Choroid plexus epithelial cell (primary cell): ENCODE measurements around the gene OBSCN.

Experiments used
- DNase-seq: peaks from one replicate; pipeline ENCODE4 v3.0.0-alpha.2; 2010; ENCODE audit warnings: low read depth
- H3K4me3 ChIP-seq: 2 replicates; pipeline ENCODE4 v1.5.1; 2011; ENCODE audit warnings: low read depth, mild to moderate bottlenecking, control low read depth, low read length, moderate library complexity
- TF ChIP-seq, protein P1 (sequence below): conservative IDR thresholded peaks from 2 replicates; pipeline ENCODE4 v1.5.1; 2011; ENCODE audit warnings: low read depth, mild to moderate bottlenecking, control low read depth, inconsistent platforms, low read length, moderate library complexity

The OBSCN gene

DNA sequence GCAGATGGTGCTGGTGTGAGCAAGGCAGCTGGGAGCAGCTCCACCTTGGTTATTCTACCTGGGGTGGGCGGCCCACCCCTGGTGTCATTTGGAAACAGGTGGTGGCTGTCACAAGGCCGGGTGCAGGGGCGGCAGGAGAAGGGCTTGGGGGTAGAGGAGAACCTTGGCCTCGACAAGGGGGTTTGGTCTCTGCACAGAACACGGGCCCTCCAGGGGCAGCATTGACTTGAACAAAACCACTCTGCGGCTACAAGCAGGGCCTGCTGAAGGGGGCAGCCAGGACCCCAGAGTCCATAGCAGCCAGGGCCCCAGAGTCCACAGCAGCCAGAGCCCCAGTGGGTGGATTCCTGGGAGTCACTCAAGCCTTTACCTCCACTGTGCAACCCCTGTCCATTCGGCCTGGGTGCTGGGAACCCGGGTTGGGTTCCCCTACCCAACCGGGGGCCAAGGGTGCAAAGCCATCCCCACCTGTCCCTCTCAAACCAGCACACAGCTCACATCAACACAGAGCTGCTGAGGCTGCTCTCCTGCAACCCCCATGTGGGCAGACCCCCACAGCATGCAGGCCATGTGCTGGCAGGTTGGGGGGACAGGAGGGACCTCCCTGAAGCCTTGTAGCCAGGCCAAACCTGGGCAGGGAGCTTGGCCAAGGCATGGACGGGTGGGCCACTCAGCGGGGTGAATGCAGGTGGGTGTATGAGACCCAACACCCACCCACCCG lies 191.1 kb downstream of the OBSCN start:
- no peak for DNase-seq
- H3K4me3 ChIP-seq = no peak overlapping the region
- TF ChIP-seq, protein P1, sequence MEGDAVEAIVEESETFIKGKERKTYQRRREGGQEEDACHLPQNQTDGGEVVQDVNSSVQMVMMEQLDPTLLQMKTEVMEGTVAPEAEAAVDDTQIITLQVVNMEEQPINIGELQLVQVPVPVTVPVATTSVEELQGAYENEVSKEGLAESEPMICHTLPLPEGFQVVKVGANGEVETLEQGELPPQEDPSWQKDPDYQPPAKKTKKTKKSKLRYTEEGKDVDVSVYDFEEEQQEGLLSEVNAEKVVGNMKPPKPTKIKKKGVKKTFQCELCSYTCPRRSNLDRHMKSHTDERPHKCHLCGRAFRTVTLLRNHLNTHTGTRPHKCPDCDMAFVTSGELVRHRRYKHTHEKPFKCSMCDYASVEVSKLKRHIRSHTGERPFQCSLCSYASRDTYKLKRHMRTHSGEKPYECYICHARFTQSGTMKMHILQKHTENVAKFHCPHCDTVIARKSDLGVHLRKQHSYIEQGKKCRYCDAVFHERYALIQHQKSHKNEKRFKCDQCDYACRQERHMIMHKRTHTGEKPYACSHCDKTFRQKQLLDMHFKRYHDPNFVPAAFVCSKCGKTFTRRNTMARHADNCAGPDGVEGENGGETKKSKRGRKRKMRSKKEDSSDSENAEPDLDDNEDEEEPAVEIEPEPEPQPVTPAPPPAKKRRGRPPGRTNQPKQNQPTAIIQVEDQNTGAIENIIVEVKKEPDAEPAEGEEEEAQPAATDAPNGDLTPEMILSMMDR = no peak

DNA sequence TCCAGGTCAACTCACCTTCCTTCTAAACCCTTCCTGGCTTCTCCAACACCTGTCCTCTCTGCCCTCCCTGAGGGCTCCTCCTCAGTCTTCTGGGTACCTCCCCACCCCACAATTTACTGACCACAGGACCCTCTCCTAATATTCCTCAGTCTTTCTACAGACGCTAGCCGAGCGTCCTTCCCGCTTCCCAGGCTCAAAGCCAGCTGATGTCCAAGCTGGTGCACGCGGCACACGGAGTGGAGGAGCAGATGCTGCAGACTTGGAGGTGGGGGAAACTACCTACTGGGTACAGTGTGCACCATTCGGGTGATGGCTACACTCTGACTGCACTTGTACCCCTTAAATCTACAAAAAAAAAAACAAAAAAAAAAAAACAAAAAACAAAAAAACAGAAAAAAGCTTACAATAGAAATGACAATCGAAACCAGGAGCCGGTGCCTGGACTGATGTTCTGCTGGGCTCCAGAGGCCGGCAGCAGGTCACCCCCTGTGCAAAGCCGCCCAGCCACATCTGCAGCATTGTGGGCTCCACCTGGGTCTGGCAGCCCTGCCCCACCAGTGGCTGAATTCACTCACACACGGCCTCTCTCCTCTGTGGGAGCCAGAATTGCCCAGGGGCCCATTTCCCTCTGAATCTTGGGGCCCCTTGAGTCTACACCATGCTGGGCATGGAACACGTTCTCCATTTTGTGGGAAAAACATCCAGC lies 191.8 kb downstream of the OBSCN start:
- DNase-seq = no peak
- H3K4me3 ChIP-seq = no peak overlapping the region
- TF ChIP-seq, protein P1 = no peak

DNA sequence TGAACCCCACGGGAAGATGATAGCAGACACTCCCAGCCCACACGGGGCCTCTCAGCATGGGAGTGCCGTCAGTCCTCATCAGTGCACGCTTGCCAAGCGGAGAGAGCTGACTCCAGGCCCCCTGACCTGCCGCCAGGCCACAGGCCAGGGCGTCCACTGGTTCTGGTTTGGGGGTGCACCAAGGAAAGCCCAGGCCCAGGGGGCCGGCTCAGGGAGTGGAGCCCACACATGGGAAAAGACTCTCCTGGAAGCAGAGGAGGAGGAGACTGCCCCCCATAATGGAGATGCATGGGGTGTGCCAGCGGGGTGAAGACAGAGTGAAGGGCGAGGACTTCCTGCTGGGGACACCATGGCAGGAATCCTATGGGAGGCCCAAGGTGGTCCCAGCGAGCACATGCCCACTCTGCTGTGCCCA lies 192.4 kb downstream of the OBSCN start:
- TF ChIP-seq, protein P1 = no peak
- H3K4me3 ChIP-seq = no peak overlapping the region
- no peak for DNase-seq

DNA sequence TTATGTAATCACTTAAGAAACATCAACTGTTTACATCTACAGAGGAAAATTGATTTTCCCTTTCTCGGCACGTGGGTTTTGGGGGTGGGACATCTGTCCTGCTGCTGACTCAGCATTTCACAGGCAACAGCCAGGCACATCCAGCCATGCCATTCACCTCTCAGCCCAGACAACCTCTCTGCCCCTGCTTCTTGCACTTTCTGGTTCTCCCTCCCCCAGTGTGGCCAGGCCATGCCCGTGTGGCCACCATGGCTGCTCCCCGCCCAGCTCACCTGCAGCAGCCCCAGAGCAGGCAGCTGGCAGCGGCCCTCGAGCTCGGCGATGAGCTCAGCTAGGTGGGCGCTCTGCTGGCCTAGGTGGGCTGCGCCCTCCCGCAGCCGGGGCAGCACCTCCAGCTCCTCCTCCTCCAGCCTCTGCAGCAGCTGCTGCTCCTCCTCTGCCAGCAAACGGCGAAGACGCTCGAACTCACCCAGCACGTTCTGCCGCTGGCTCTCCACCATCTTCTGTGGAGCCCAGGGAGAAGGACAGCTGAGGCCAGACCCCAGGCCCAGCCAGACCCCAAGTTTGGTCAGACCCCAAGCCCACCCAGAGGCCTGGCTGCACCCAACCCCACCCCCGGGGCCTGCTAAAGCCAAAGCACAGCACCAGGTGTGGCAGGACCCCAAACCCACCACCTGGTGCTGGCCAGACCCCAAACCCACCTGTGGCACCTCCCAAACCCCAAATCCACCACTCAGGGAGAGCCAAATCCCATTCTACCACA lies 193.0 kb downstream of the OBSCN start:
- TF ChIP-seq, protein P1 = no peak

DNA sequence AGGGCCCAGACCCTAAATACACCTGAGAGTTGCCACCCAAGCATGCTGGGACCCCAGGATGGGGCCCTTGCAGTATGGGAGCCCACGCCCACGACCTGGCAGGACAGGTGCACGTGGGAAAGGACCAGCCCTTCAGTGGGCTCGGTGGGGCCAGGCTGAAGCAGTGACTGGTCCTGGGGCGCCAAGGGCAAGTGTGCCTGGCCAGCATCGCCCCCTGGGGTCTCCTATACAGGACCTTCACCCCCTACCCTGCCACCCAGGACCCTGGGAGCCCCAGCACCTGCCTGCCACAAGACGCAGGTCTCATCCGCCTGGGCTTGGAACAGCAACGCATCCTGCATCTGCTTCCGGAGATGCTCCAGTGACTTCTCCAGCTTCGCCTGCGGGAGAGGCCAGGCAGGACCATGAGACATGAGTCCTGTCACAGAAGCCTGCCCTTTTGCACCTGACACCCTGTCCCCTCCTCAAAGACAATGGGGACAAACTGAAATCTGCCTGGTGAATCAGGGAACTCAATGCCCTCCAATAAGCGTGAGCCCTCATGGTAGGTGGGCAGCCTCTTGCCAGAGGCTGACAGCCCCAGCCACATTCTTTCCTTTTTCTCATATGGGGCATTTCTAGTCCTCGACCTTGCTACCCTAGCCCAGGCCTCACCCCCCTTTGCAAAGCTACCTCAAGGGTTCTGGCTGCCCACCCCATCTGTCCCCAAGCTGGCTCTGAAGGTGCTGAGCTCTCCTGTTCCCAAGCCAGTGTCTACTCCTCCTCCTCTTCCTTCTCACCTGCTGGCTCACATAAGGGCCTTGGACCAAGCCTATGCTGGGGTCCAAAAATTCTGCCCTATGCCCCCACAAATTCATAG lies 194.2 kb downstream of the OBSCN start:
- H3K4me3 ChIP-seq = no peak overlapping the region
- TF ChIP-seq, protein P1 = no peak
- no peak for DNase-seq

More for the DNA sequence above, 193.0 kb downstream of the OBSCN start:
- no peak for DNase-seq
- no peak overlapping the region for H3K4me3 ChIP-seq

DNA sequence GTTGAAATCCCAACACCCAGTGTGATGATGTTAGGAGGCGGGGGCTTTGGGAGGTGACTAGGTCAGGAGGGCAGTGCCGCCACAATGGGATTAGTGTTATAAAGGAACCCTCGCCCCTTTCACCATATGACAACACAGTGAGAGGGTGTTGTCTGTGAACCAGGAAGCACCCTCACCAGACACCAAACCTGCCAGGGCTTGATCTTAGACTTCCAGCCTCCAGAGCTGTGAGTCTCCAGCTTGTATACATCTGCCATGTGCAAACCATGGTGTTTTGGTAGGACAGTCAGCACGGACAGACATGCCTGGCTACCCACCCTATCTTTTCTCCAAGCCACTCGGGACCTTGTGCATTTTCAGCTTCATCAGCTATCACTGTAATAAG lies 194.8 kb downstream of the OBSCN start:
- TF ChIP-seq, protein P1 = no peak
- no peak for DNase-seq
- H3K4me3 ChIP-seq = no peak overlapping the region
